ENCODE data around the gene NUMB. TPM values are rescaled to one million over a fixed set of nuclear protein-coding genes. Genes with fewer than 3 reads are reported as not detected.

The NUMB gene
- total RNA-seq, 2 experiments from 2014 or later, result 18.6 to 87.8 TPM

DNA sequence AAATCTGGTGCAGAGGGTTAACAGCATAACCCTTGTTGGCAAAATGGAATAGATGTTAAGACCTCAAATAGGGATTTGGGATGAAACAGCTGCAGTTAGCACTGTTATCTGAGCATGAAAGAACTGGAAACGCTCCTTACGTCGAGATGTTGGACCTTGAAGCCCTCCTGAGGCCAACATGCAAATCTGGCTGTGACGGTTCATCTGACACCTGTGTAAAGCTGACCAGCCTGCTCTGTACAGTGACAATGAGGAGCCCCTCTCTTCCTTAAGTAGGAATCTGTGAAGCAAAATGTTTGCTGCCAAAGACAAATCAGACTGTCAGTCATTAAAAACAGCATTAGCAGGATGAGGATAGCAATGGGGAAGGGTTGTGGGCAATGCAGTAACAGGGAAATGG, 184.5 kb downstream of the NUMB start:
- no TSS peak for BruUV-seq (replicated peaks)
- peak; percentile 63 for DNase-seq (ENCODE audit: low spot score)
- no peaks in the 10 kb centered on the region for H3K79me2 ChIP-seq (ENCODE audit: insufficient read depth, low read depth, low read length)
- peak overlapping the region; percentile 55 for H3K4me2 ChIP-seq (ENCODE audit: low read length)
- H3K36me3 ChIP-seq (ENCODE audit: insufficient read depth, low read length), result peaks cover 11% of the 10 kb centered on the region
- H3K4me1 ChIP-seq (ENCODE audit: insufficient read depth, low read length, poor library complexity, severe bottlenecking), result peaks cover 37% of the 10 kb centered on the region
- no peaks in the 10 kb centered on the region for H3K9me2 ChIP-seq (ENCODE audit: insufficient read depth, low read length)
- peak overlapping the region; percentile 14 for H3K4me3 ChIP-seq (ENCODE audit: low read depth, low read length, poor library complexity, severe bottlenecking)
- H3K9me3 ChIP-seq (ENCODE audit: low read length), result no peaks in the 10 kb centered on the region
- ChIA-PET CTCF (ENCODE audit: unreplicated experiment) (no interaction called here), POLR2A (interaction anchor here (1.1 to 1.6 kb wide), 2 partner anchors 51 to 141 kb away, joined by 5 read pairs; no protein-coding TSS in a partner anchor)
- H4K20me1 ChIP-seq (ENCODE audit: insufficient read depth, low read length), result no peaks in the 10 kb centered on the region
- intact Hi-C loops (cut with micrococcal nuclease; ENCODE audit: unreplicated experiment), result no loop called here
- H2AFZ ChIP-seq (ENCODE audit: low read length), result no peak overlapping the region; the same call in 1 of the 2 replicates
- peak overlapping the region; percentile 47 for H3K27ac ChIP-seq (ENCODE audit: low read depth, low read length, poor library complexity, severe bottlenecking)
- no peak for TF ChIP-seq EZH2phosphoT487 (IDR thresholded peaks at IDR 0.05; ENCODE audit: borderline replicate concordance, low read depth, low read length)
- TF ChIP-seq, protein P1, sequence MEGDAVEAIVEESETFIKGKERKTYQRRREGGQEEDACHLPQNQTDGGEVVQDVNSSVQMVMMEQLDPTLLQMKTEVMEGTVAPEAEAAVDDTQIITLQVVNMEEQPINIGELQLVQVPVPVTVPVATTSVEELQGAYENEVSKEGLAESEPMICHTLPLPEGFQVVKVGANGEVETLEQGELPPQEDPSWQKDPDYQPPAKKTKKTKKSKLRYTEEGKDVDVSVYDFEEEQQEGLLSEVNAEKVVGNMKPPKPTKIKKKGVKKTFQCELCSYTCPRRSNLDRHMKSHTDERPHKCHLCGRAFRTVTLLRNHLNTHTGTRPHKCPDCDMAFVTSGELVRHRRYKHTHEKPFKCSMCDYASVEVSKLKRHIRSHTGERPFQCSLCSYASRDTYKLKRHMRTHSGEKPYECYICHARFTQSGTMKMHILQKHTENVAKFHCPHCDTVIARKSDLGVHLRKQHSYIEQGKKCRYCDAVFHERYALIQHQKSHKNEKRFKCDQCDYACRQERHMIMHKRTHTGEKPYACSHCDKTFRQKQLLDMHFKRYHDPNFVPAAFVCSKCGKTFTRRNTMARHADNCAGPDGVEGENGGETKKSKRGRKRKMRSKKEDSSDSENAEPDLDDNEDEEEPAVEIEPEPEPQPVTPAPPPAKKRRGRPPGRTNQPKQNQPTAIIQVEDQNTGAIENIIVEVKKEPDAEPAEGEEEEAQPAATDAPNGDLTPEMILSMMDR (conservative IDR thresholded peaks at IDR 0.05; ENCODE audit: low read length), result no peak

DNA sequence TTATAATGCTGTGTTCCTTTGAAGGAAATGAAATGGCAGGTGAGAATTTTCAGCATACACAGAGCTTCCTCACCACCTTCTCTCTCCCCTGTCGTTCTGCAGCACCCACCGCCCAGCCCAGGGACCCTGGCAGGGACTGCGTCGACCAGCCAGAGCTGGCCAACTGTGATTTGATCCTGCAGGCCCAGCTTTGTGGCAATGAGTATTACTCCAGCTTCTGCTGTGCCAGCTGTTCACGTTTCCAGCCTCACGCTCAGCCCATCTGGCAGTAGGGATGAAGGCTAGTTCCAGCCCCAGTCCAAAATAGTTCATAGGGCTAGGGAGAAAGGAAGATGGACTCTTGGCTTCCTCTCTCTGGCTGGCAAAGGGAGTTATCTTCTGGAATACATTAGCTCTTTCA, 186.0 kb downstream of the NUMB start:
- no peak overlapping the region for H2AFZ ChIP-seq (ENCODE audit: low read length)
- CTCF ChIA-PET (ENCODE audit: unreplicated experiment), result no interaction called here
- no peak for TF ChIP-seq EZH2phosphoT487 (IDR thresholded peaks at IDR 0.05; ENCODE audit: borderline replicate concordance, low read depth, low read length)
- POLR2A ChIA-PET, result interaction anchor here (0.7 to 1.3 kb wide), 2 partner anchors 9 to 136 kb away, joined by 3 read pairs; partner anchors contain the start of gene PSEN1
- DNase-seq (ENCODE audit: low spot score), result no peak
- peaks cover 39% of the 10 kb centered on the region for H3K4me1 ChIP-seq (ENCODE audit: insufficient read depth, low read length, poor library complexity, severe bottlenecking)
- no peaks in the 10 kb centered on the region for H4K20me1 ChIP-seq (ENCODE audit: insufficient read depth, low read length)
- no peak overlapping the region for H3K27ac ChIP-seq (ENCODE audit: low read depth, low read length, poor library complexity, severe bottlenecking)
- H3K4me2 ChIP-seq (ENCODE audit: low read length), result no peak overlapping the region
- intact Hi-C loops (cut with micrococcal nuclease; ENCODE audit: unreplicated experiment), result no loop called here
- no peak overlapping the region for H3K4me3 ChIP-seq (ENCODE audit: low read depth, low read length, poor library complexity, severe bottlenecking)
- H3K9me3 ChIP-seq (ENCODE audit: low read length), result no peaks in the 10 kb centered on the region
- H3K9me2 ChIP-seq (ENCODE audit: insufficient read depth, low read length), result no peaks in the 10 kb centered on the region
- H3K79me2 ChIP-seq (ENCODE audit: insufficient read depth, low read depth, low read length), result no peaks in the 10 kb centered on the region
- BruUV-seq (replicated peaks), result no TSS peak
- peaks cover 11% of the 10 kb centered on the region for H3K36me3 ChIP-seq (ENCODE audit: insufficient read depth, low read length)

DNA sequence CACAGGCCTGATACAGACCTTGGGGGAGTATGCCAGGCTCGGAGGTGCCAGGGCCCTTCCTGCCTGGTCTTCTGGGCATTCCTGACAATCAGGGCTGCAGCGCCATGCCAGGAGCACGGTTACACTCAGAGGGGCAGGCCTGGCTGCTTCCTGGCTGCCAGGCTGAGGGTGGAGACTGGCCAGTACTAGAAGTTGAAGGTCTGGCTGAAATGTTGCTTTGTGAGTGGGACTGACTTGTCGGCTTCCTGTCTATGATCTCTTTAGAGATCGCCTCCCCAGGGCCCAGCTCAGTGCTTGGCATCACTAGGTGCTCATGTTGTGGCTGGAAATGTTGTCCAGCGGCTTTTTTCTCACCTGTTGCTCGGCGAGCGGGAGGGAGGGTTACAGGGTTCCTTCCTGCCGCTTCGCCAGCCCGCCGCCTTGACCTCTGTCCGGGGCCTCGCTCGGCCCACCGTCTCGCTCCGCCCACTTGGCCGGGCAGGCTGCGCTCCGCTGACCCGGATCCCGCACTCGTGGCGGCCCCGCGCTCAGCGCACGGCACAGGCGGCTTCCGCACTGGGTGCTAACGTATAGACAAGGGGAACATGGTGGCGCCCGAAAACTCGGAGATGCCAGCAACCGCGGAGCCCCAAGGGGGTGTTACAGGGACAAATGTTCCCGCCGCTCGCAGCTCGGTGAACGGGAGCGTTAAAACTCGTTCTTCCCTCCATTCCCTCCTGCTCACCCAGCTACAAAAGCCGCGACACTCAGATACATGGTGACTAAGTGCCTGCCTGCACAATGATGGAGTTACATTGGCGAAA, 188.4 kb downstream of the NUMB start:
- no peaks in the 10 kb centered on the region for H3K9me3 ChIP-seq (ENCODE audit: low read length)
- intact Hi-C loops (cut with micrococcal nuclease; ENCODE audit: unreplicated experiment), result no loop called here
- ChIA-PET POLR2A (interaction anchor here (0.5 to 0.9 kb wide), 2 partner anchors 25 to 103 kb away, joined by 3 to 5 read pairs; no protein-coding TSS in a partner anchor), CTCF (ENCODE audit: unreplicated experiment) (no interaction called here)
- peak overlapping the region; percentile 47 for H3K27ac ChIP-seq (ENCODE audit: low read depth, low read length, poor library complexity, severe bottlenecking)
- TF ChIP-seq EZH2phosphoT487 (IDR thresholded peaks at IDR 0.05; ENCODE audit: borderline replicate concordance, low read depth, low read length), result no peak
- TF ChIP-seq, protein P1 (conservative IDR thresholded peaks at IDR 0.05; ENCODE audit: low read length), result no peak
- H2AFZ ChIP-seq (ENCODE audit: low read length), result peak overlapping the region; percentile 77
- no peaks in the 10 kb centered on the region for H3K79me2 ChIP-seq (ENCODE audit: insufficient read depth, low read depth, low read length)
- H3K4me2 ChIP-seq (ENCODE audit: low read length), result peak overlapping the region; percentile 67
- BruUV-seq (replicated peaks), result no TSS peak
- DNase-seq (ENCODE audit: low spot score), result peak; percentile 73
- H3K4me1 ChIP-seq (ENCODE audit: insufficient read depth, low read length, poor library complexity, severe bottlenecking), result peaks cover 39% of the 10 kb centered on the region
- no peaks in the 10 kb centered on the region for H3K9me2 ChIP-seq (ENCODE audit: insufficient read depth, low read length)
- H3K36me3 ChIP-seq (ENCODE audit: insufficient read depth, low read length), result peaks cover 3% of the 10 kb centered on the region; the same call in 1 of the 2 replicates
- no peaks in the 10 kb centered on the region for H4K20me1 ChIP-seq (ENCODE audit: insufficient read depth, low read length)
- H3K4me3 ChIP-seq (ENCODE audit: low read depth, low read length, poor library complexity, severe bottlenecking), result peak overlapping the region; percentile 47
